GM18498 (cell line): ENCODE data around the gene RAB26.
A peak's percentile ranks its signal among the peaks of the same experiment; 100 is the strongest.

Experiments used
- ATAC-seq: cut with Tn5 transposase; IDR thresholded peaks from one replicate; pipeline ENCODE4 v1.9.1; 2021; ENCODE audit warnings: mild to moderate bottlenecking, moderate library complexity; ENCODE audit not compliant: unreplicated experiment

RAB26 gene

GRCh38 chr16:2142942-2143877 is 5.2 kb upstream of the RAB26 start:
- no peak for ATAC-seq

- ATAC-seq = no peak
Observed at GRCh38 chr16:2143878-2144485, 4.4 kb upstream of the RAB26 start.

GRCh38 chr16:2145843-2146242 is 2.6 kb upstream of the RAB26 start:
- no peak for ATAC-seq

- ATAC-seq = no peak
Observed at GRCh38 chr16:2147378-2147777, 1.0 kb upstream of the RAB26 start.

GRCh38 chr16:2148714-2149629 is 547 bp downstream of the RAB26 start:
- no peak for ATAC-seq

GRCh38 chr16:2149630-2150417 is 1.4 kb downstream of the RAB26 start:
- no peak for ATAC-seq

- ATAC-seq = no peak
Observed at GRCh38 chr16:2150418-2151187, 2.2 kb downstream of the RAB26 start.

- ATAC-seq = no peak
Observed at GRCh38 chr16:2151188-2152091, 3.0 kb downstream of the RAB26 start.

GRCh38 chr16:2152695-2153506 is 4.5 kb downstream of the RAB26 start:
- ATAC-seq = no peak

- ATAC-seq = peak; percentile 0
Observed at GRCh38 chr16:2154533-2155090, 6.2 kb downstream of the RAB26 start.

- peak; percentile 82 for ATAC-seq
Observed at GRCh38 chr16:2155091-2155950, 6.9 kb downstream of the RAB26 start, which contains the start of gene TRAF7. Gene TRAF7, plus strand, starts transcription at chr16:2155782. Its CDS starts 8,139 bp downstream, at chr16:2163921.

- no peak for ATAC-seq
Observed at GRCh38 chr16:2155977-2156848, 7.8 kb downstream of the RAB26 start.

GRCh38 chr16:2156849-2157224 is 8.4 kb downstream of the RAB26 start:
- ATAC-seq = no peak

GRCh38 chr16:2157480-2158261 is 9.2 kb downstream of the RAB26 start:
- no peak for ATAC-seq

GRCh38 chr16:2158262-2158638 is 9.8 kb downstream of the RAB26 start:
- no peak for ATAC-seq
